NB4 (cell line): ENCODE data around the gene RNASEH2C.

Experiments used
- CTCF ChIP-seq: IDR thresholded peaks from one replicate; pipeline ENCODE4 v1.5.1; 2012; ENCODE audit warnings: low read depth, low read length
- MYC ChIP-seq: IDR thresholded peaks from 2 replicates; pipeline ENCODE4 v1.6.1; 2011; ENCODE audit warnings: low read depth, low read length

DNA sequence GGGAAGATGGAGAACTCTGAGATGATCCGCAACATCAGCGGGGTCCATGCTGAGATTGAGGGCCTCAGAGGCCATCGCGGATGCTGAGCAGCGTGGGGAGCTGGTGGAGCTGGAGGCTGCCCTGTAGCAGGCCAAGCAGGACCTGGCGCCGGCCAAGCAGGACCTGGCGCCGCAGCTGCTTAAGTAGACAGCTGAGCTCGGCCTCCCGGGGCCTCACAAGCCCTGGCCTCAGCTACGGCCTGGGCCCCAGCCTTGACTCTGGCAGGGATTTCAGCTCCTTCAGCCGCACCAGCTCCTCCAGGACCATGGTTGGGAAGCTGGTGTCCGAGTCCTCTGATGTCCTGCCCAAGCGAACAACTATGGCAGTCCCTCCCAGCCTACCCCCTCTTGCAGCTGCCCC is 7.3 kb upstream of the RNASEH2C start:
- TF ChIP-seq MYC = no peak
- TF ChIP-seq CTCF = no peak
